GM18498 (cell line): ENCODE data around the gene ATP6V0A4.
"Not testable (repeated sequence)": the region's sequence is repeated elsewhere in the genome, so short reads cannot be mapped to it uniquely, and the experiment has no call there.

Experiments
- ATAC-seq: cut with Tn5 transposase; IDR thresholded peaks from one replicate; pipeline ENCODE4 v1.9.1; 2021; ENCODE audit warnings: mild to moderate bottlenecking, moderate library complexity; ENCODE audit not compliant: unreplicated experiment

The ATP6V0A4 gene

GRCh38 chr7:138804618-138805017 lies 6.6 kb upstream of the ATP6V0A4 start:
- ATAC-seq, result no peak

- ATAC-seq, result no peak
Measured at GRCh38 chr7:138802706-138803105, 4.7 kb upstream of the ATP6V0A4 start.

GRCh38 chr7:138801256-138801655 lies 3.3 kb upstream of the ATP6V0A4 start:
- ATAC-seq, result no peak

GRCh38 chr7:138799336-138800000 lies 1.5 kb upstream of the ATP6V0A4 start:
- ATAC-seq, result no peak

GRCh38 chr7:138798836-138799235 lies 840 bp upstream of the ATP6V0A4 start:
- ATAC-seq, result no peak

- not testable (repeated sequence) for ATAC-seq
Measured at GRCh38 chr7:138797046-138797445, 950 bp downstream of the ATP6V0A4 start.

- ATAC-seq, result no peak
Measured at GRCh38 chr7:138796038-138796615, 1.9 kb downstream of the ATP6V0A4 start.

GRCh38 chr7:138785587-138786437 lies 12.2 kb downstream of the ATP6V0A4 start:
- ATAC-seq, result no peak

- no peak for ATAC-seq
Measured at GRCh38 chr7:138784692-138785091, 13.3 kb downstream of the ATP6V0A4 start.

- no peak for ATAC-seq
Measured at GRCh38 chr7:138781004-138781403, 17.0 kb downstream of the ATP6V0A4 start.

- no peak for ATAC-seq
Measured at GRCh38 chr7:138776166-138776833, 21.7 kb downstream of the ATP6V0A4 start.

- ATAC-seq, result no peak
Measured at GRCh38 chr7:138773817-138774216, 24.2 kb downstream of the ATP6V0A4 start.

- ATAC-seq, result no peak
Measured at GRCh38 chr7:138773176-138773575, 24.8 kb downstream of the ATP6V0A4 start.

GRCh38 chr7:138770904-138771303 lies 27.1 kb downstream of the ATP6V0A4 start:
- ATAC-seq, result no peak

- no peak for ATAC-seq
Measured at GRCh38 chr7:138768241-138768640, 29.8 kb downstream of the ATP6V0A4 start.

- ATAC-seq, result no peak
Measured at GRCh38 chr7:138756591-138757242, 41.3 kb downstream of the ATP6V0A4 start.

- no peak for ATAC-seq
Measured at GRCh38 chr7:138755842-138756590, 42.0 kb downstream of the ATP6V0A4 start.

GRCh38 chr7:138755331-138755747 lies 42.7 kb downstream of the ATP6V0A4 start:
- no peak for ATAC-seq

GRCh38 chr7:138753610-138754009 lies 44.4 kb downstream of the ATP6V0A4 start:
- ATAC-seq, result no peak

- ATAC-seq, result no peak
Measured at GRCh38 chr7:138753150-138753518, 44.9 kb downstream of the ATP6V0A4 start.
